Heart left ventricle (tissue), 16 donors: Measurements from ENCODE around the gene ARHGEF7. TPM values are rescaled to one million over a fixed set of nuclear protein-coding genes. Genes with fewer than 3 reads are reported as not detected.
A peak's percentile ranks its signal among the peaks of the same experiment; 100 is the strongest.

Experiments
- ATAC-seq, 4 donors: fragments of 200-7000 bp; cut with Tn5 transposase; one replicate each; pipeline ENCODE4 v1.9.1; 2020 to 2022; ENCODE audit warnings: moderate library complexity in 4 of 4, mild to moderate bottlenecking in 3 of 4, moderate number of reproducible peaks in 1 of 4
- DNase-seq, 5 donors: peaks; one replicate each; pipeline ENCODE4 v3.0.0-alpha.2; 2020
- H3K27ac ChIP-seq, 12 donors: fragments of 200-600 bp; sonication (generic) in 4 of 12; one replicate each; pipeline versions ENCODE4 v1.5.0 to v1.8.0; 2016 to 2022; ENCODE audit warnings: mild to moderate bottlenecking in 2 of 12
- H3K27me3 ChIP-seq, 9 donors: fragments of 200-600 bp; sonication (generic) in 2 of 9; one replicate each; pipeline versions ENCODE4 v1.5.1 to v1.8.0; 2016 to 2022; ENCODE audit warnings: mild to moderate bottlenecking in 3 of 9
- H3K36me3 ChIP-seq, 9 donors: fragments of 200-600 bp; sonication (generic) in 2 of 9; one replicate each; pipeline versions ENCODE4 v1.5.0 to v1.8.0; 2018 to 2022; ENCODE audit warnings: mild to moderate bottlenecking in 2 of 9
- H3K4me1 ChIP-seq, 12 donors: fragments of 200-600 bp; sonication (generic) in 4 of 12; one replicate each; pipeline versions ENCODE4 v1.5.0 to v1.8.0; 2016 to 2022; ENCODE audit warnings: mild to moderate bottlenecking in 3 of 12
- H3K4me3 ChIP-seq, 12 donors: fragments of 200-600 bp; sonication (generic) in 4 of 12; one replicate each; pipeline versions ENCODE4 v1.5.0 to v1.8.0; 2017 to 2022; ENCODE audit warnings: mild to moderate bottlenecking in 9 of 12, moderate library complexity in 4 of 12
- H3K9me3 ChIP-seq, 12 donors: fragments of 200-600 bp; sonication (generic) in 4 of 12; one replicate each; pipeline versions ENCODE4 v1.5.0 to v1.8.0; 2016 to 2022; ENCODE audit warnings: mild to moderate bottlenecking in 1 of 12
- POLR2A ChIP-seq, 2 donors: fragments of 450-650 bp; IDR thresholded peaks; one replicate each; pipeline ENCODE4 v1.6.1; 2017; ENCODE audit warnings: antibody characterized with exemption in 2 of 2, mild to moderate bottlenecking in 2 of 2, moderate library complexity in 2 of 2
- WGBS, 4 donors: extraction: QIAGEN DNeasy Blood & Tissue Kit in 2 of 4; methylation state at CpG; one replicate each; pipeline versions ENCODE4 v1.1.5 to v1.1.7; 2013 to 2018; 5-methylcytosine and 5-hydroxymethylcytosine counted together
- intact Hi-C, 10 donors: fragments of 100-400 bp; cut with DNase I; formaldehyde crosslinking; loops; one replicate each; pipeline versions ENCODE4 v1.11.1 to v1.14.2; 2022
- polyA plus RNA-seq, 2 donors: library from polyadenylated mRNA; stranded (reverse); fragments of 200-250 nt; gene quantifications; one replicate each; pipeline ENCODE4 v1.2.3, GENCODE V29; 2013
- total RNA-seq, 9 donors: library from RNA; depleted of rRNA in 2 of 9; stranded (reverse); fragments of >200 nt in 2 of 9; fragmentation: NEBNext Ultra II Directional in 3 of 9; extraction: Animal tissue kit (Norgen Biotek cat#: 25700) in 3 of 9; gene quantifications; one replicate each; pipeline versions ENCODE4 v1.1.0 to v1.2.4, GENCODE V29; 2016 to 2023
- TF ChIP-seq, protein P1 (sequence below), 12 donors: fragments of 200-600 bp; sonication (generic) in 4 of 12; IDR thresholded peaks; one replicate each; pipeline versions ENCODE4 v1.5.0 to v1.8.0; 2018 to 2022; ENCODE audit warnings: antibody characterized with exemption in 12 of 12, mild to moderate bottlenecking in 5 of 12
- donor health status: ischemic (EF 13 %, LVEDD 7.1; RV severe dilation, severe dysfunction).
- donor health status: healthy with polysubstance abuse.
- donor health status: DM: no; HTN: yes; CAD: no.
- donor health status: DM: no; HTN: no; CAD: no.
- donor health status: ischemic (EF 25% LVEDD 6.9; RV normal size, moderate dysfunction).
- donor health status: ischemic (EF 25% LVEDD 5.7; RV mildly dilated, moderate dysfunction).
- donor health status: healthy.
- donor health status: DM: yes; HTN: yes; CAD: no.
- donor health status: ischemic (EF 35%, LVEDD 5.7; RV mildly dilated, moderate dysfunction).
- donor health status: nonischemic (EF 11% LVEDD 7.7; RV severe dilation, severe dysfunction).
- donor health status: DM: yes; HTN: yes; CAD: no.
- donor health status: PGD.
- donor health status: ischemic (EF 29% LVEDD 5.4; RV normal size, mild dysfunction).
- donor health status: nonischemic (EF 23%, LVEDD 6.1; RV moderate dilation, normal function).

Gene ARHGEF7
- total and polyA plus RNA-seq, 11 donors: 16.6 to 60.9 (median 37.5) TPM

DNA sequence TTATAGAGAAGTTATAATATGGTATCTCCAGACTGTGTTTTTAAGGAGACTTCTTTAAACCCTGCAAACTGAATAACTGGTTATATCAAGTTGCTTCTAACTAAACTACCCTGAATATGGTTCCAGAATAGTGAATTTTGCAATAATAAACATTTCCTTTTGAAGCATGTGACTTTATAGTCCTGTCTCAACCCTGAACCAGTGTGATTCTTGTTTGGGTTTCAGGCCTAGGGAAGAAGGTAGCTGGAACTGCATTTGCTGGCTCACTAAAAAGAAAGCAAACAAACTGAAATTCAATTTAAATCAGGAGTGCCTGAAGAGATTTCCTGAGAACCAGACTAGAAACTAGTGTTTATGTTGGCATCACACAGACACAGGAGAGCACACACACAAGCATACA lies 4.9 kb downstream of the ARHGEF7 start:
- H3K9me3 ChIP-seq: no peaks in the 10 kb centered on the region
- TF ChIP-seq, protein P1, sequence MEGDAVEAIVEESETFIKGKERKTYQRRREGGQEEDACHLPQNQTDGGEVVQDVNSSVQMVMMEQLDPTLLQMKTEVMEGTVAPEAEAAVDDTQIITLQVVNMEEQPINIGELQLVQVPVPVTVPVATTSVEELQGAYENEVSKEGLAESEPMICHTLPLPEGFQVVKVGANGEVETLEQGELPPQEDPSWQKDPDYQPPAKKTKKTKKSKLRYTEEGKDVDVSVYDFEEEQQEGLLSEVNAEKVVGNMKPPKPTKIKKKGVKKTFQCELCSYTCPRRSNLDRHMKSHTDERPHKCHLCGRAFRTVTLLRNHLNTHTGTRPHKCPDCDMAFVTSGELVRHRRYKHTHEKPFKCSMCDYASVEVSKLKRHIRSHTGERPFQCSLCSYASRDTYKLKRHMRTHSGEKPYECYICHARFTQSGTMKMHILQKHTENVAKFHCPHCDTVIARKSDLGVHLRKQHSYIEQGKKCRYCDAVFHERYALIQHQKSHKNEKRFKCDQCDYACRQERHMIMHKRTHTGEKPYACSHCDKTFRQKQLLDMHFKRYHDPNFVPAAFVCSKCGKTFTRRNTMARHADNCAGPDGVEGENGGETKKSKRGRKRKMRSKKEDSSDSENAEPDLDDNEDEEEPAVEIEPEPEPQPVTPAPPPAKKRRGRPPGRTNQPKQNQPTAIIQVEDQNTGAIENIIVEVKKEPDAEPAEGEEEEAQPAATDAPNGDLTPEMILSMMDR (IDR thresholded peaks at IDR 0.05): no peak
- no peak for TF ChIP-seq POLR2A (IDR thresholded peaks at IDR 0.05)
- no peak overlapping the region for H3K4me3 ChIP-seq
- ATAC-seq (no peak), DNase-seq (no peak)
- intact Hi-C loops: no loop called here
- peaks cover 0 to 23% (median 3%) of the 10 kb centered on the region in 9 donors for H3K27me3 ChIP-seq
- H3K4me1 ChIP-seq: peaks cover 0 to 26% (median 6%) of the 10 kb centered on the region in 12 donors
- H3K36me3 ChIP-seq: no peaks in the 10 kb centered on the region
- H3K27ac ChIP-seq: peak overlapping the region in 1 of 12 donors; percentile 12

DNA sequence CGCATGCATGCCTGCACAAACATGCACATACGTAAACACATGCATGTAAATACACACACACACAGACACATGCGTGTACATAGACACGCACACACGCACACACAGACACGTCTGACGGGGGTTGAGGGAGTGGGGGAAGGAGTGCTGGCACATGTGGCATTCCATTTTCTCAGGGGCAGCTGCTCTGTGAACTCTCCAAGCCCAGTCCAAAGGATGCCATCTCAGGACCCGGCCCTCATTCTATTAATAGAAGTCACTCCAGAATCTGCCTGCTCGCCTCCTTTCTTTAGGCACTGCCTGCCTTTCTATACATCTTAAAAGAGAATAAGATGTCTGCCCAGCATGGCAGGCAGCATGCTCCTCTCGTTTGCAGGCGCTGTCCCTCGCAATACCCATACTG lies 5.3 kb downstream of the ARHGEF7 start:
- H3K27ac ChIP-seq: no peak overlapping the region
- no peak overlapping the region for H3K4me3 ChIP-seq
- 57 to 73% (median 66%) methylated on average over 11 to 12 of the region's 12 CpGs for WGBS, 4 donors
- peaks cover 0 to 23% (median 3%) of the 10 kb centered on the region in 9 donors for H3K27me3 ChIP-seq
- no peaks in the 10 kb centered on the region for H3K9me3 ChIP-seq
- H3K36me3 ChIP-seq: no peaks in the 10 kb centered on the region
- ATAC-seq: no peak
- peaks cover 0 to 26% (median 6%) of the 10 kb centered on the region in 12 donors for H3K4me1 ChIP-seq
- no peak for TF ChIP-seq POLR2A (IDR thresholded peaks at IDR 0.05)
- TF ChIP-seq, protein P1 (IDR thresholded peaks at IDR 0.05): no peak
- no peak for DNase-seq
- intact Hi-C loops: no loop called here

DNA sequence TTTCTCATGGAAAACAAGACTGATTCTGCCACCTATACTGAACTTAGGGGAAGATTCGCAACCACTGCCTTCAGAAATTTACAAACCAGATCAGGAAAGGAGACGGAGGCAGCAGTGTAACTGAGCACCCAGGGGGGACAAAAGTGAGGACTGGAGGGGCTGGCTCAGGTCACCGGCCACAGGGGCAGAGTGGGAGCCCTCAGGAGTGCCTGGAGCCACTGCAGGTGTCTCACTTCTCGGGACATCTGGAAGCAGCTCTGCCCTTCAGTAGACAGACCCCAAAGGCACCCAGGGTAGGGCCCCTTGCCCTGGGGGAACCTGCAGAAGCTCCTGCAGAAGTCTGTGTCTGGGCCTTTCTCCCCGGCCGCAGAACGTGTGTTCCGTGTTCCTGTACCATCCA lies 5.8 kb downstream of the ARHGEF7 start:
- intact Hi-C loops: no loop called here
- no peak for TF ChIP-seq POLR2A (IDR thresholded peaks at IDR 0.05)
- TF ChIP-seq, protein P1 (IDR thresholded peaks at IDR 0.05): no peak
- Histone ChIP-seq H3K27ac (peak overlapping the region in 1 of 12 donors; percentile 24), H3K9me3 (no peaks in the 10 kb centered on the region), H3K36me3 (no peaks in the 10 kb centered on the region), H3K4me1 (peaks cover 0 to 25% (median 5%) of the 10 kb centered on the region in 12 donors), H3K27me3 (peaks cover 0 to 19% (median 3%) of the 10 kb centered on the region in 9 donors), H3K4me3 (no peak overlapping the region)
- no peak for ATAC-seq
- DNase-seq: no peak
- WGBS, 4 donors: 80 to 88% (median 87%) methylated on average over 8 of the region's 8 CpGs

DNA sequence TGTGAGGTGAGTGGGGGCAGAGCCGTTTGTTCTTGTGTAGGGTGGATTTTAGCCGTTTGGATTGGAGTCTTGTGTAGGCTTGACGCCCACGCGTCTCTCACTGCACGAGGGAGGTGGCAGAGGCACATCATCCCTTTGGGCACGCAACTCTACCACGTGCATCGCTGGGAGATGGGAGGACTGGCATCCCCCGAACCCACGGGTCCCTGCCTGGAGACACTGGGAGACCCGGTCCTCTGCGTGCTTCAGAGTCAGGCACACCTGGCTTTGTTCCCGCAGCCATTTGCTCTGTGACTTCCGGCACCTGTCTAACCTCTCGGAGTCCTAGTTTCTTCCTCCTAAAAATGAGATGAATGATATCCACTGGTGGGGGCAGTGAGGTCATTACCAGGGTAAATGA lies 6.4 kb downstream of the ARHGEF7 start:
- Histone ChIP-seq H3K9me3 (no peaks in the 10 kb centered on the region), H3K4me1 (peaks cover 0 to 19% (median 3%) of the 10 kb centered on the region in 12 donors), H3K27me3 (peaks cover 0 to 16% (median 3%) of the 10 kb centered on the region in 9 donors), H3K27ac (no peak overlapping the region), H3K36me3 (no peaks in the 10 kb centered on the region), H3K4me3 (no peak overlapping the region)
- WGBS, 4 donors: 87 to 90% (median 88%) methylated on average over 16 of the region's 16 CpGs
- TF ChIP-seq POLR2A (IDR thresholded peaks at IDR 0.05): no peak
- TF ChIP-seq, protein P1 (IDR thresholded peaks at IDR 0.05): no peak
- DNase-seq (no peak), ATAC-seq (no peak)
- intact Hi-C loops: no loop called here
